Heart right ventricle (tissue), 16 donors: ENCODE measurements around the gene FOXR1. TPM values are rescaled to one million over a fixed set of nuclear protein-coding genes. Genes with fewer than 3 reads are reported as not detected.
A peak's percentile ranks its signal among the peaks of the same experiment; 100 is the strongest.
"Not testable (repeated sequence)": the region's sequence is repeated elsewhere in the genome, so short reads cannot be mapped to it uniquely, and the experiment has no call there.

Source experiments
- ATAC-seq, 8 donors: fragments of 200-7000 bp; cut with Tn5 transposase; one replicate each; pipeline ENCODE4 v1.9.1; 2020; ENCODE audit warnings: mild to moderate bottlenecking in 8 of 8, moderate library complexity in 8 of 8, moderate number of reproducible peaks in 1 of 8
- DNase-seq, 2 donors: peaks; one replicate each; pipeline ENCODE4 v3.0.0-alpha.2; 2020
- H3K27ac ChIP-seq, 10 donors: fragments of 200-600 bp; sonication (generic) in 2 of 10; one replicate each; pipeline versions ENCODE4 v1.5.0 to v1.8.0; 2020 to 2022; ENCODE audit warnings: mild to moderate bottlenecking in 3 of 10
- H3K27me3 ChIP-seq, 7 donors: fragments of 200-600 bp; one replicate each; pipeline ENCODE4 v1.8.0; 2021 to 2022; ENCODE audit warnings: mild to moderate bottlenecking in 2 of 7
- H3K36me3 ChIP-seq, 9 donors: fragments of 200-600 bp; sonication (generic) in 1 of 9; one replicate each; pipeline versions ENCODE4 v1.5.0 to v1.8.0; 2020 to 2022; ENCODE audit warnings: mild to moderate bottlenecking in 2 of 9
- H3K4me1 ChIP-seq, 9 donors: fragments of 200-600 bp; sonication (generic) in 1 of 9; one replicate each; pipeline versions ENCODE4 v1.5.0 to v1.8.0; 2020 to 2022; ENCODE audit warnings: mild to moderate bottlenecking in 4 of 9
- H3K4me3 ChIP-seq, 10 donors: fragments of 200-600 bp; sonication (generic) in 2 of 10; one replicate each; pipeline versions ENCODE4 v1.5.0 to v1.8.0; 2020 to 2022; ENCODE audit warnings: mild to moderate bottlenecking in 7 of 10, moderate library complexity in 2 of 10
- H3K9me3 ChIP-seq, 11 donors: fragments of 200-600 bp in 10 of 11; sonication (generic) in 2 of 11; one replicate each; pipeline versions ENCODE4 v1.5.0 to v1.8.0; 2013 to 2022; ENCODE audit warnings: mild to moderate bottlenecking in 2 of 11, control low read depth in 1 of 11, moderate library complexity in 1 of 11
- CTCF ChIP-seq, 9 donors: fragments of 200-600 bp; sonication (generic) in 2 of 9; IDR thresholded peaks; one replicate each; pipeline versions ENCODE4 v1.5.0 to v1.8.0; 2021 to 2022; ENCODE audit warnings: antibody characterized with exemption in 9 of 9, mild to moderate bottlenecking in 5 of 9, moderate library complexity in 1 of 9
- WGBS, 2 donors: extraction: QIAGEN DNeasy Blood & Tissue Kit; methylation state at CpG; one replicate each; pipeline ENCODE4 v1.1.7; 2013; ENCODE audit warnings: inconsistent platforms in 1 of 2; 5-methylcytosine and 5-hydroxymethylcytosine counted together
- intact Hi-C, 10 donors: fragments of 100-400 bp; cut with DNase I; formaldehyde crosslinking; loops; one replicate each; pipeline versions ENCODE4 v1.11.1 to v1.14.2; 2022
- polyA plus RNA-seq, 2 donors: library from polyadenylated mRNA; stranded (reverse); fragments of 200-250 nt; gene quantifications; one replicate each; pipeline ENCODE4 v1.2.3, GENCODE V29; 2013
- total RNA-seq, 10 donors: library from RNA; stranded (reverse); fragmentation: NEBNext Ultra II Directional in 3 of 10; extraction: Animal tissue kit (Norgen Biotek cat#: 25700) in 3 of 10; gene quantifications; one replicate each; pipeline versions ENCODE4 v1.2.1 to v1.2.4, GENCODE V29; 2021 to 2023
- donor health status: Arrhythmogenic right ventricular cardiomyopathy.
- donor health status: ischemic (EF 13 %, LVEDD 7.1; RV severe dilation, severe dysfunction).
- donor health status: healthy with polysubstance abuse.
- donor health status: DM: no; HTN: yes; CAD: no.
- donor health status: DM: no; HTN: no; CAD: no.
- donor health status: ischemic (EF 25% LVEDD 6.9; RV normal size, moderate dysfunction).
- donor health status: ischemic (EF 25% LVEDD 5.7; RV mildly dilated, moderate dysfunction).
- donor health status: healthy.
- donor health status: DM: yes; HTN: yes; CAD: no.
- donor health status: Ischemic cardiomyopathy.
- donor health status: ischemic (EF 35%, LVEDD 5.7; RV mildly dilated, moderate dysfunction).
- donor health status: nonischemic (EF 11% LVEDD 7.7; RV severe dilation, severe dysfunction).
- donor health status: DM: yes; HTN: yes; CAD: no.
- donor health status: PGD.
- donor health status: ischemic (EF 29% LVEDD 5.4; RV normal size, mild dysfunction).
- donor health status: nonischemic (EF 23%, LVEDD 6.1; RV moderate dilation, normal function).

The FOXR1 gene
- total and polyA plus RNA-seq, 12 donors = not detected

- Histone ChIP-seq H3K9me3 (no peaks in the 10 kb centered on the region), H3K27me3 (no peaks in the 10 kb centered on the region), H3K36me3 (peaks cover 0 to 73% (median 20%) of the 10 kb centered on the region in 9 donors), H3K27ac (no peak overlapping the region), H3K4me3 (no peak overlapping the region), H3K4me1 (peaks cover 5 to 34% (median 29%) of the 10 kb centered on the region in 9 donors)
- TF ChIP-seq CTCF (IDR thresholded peaks at IDR 0.05) = peak in 3 of 9 donors; percentile 10 to 27 (median 26)
- 69 to 73% methylated on average over 8 of the region's 8 CpGs for WGBS, 2 donors
- ATAC-seq = no peak
- no peak for DNase-seq
- intact Hi-C loops = loop anchor here in 2 of 10 donors (5.0 to 10.0 kb wide), 2 partner anchors 50 to 87 kb away; partner anchors contain the start of genes DPAGT1 (in 1 of the 2) and VPS11 (in 1 of the 2)
Observed at GRCh38 chr11:119015054-119015611, 43.6 kb downstream of the FOXR1 start.

GRCh38 chr11:119016216-119017009 is 44.9 kb downstream of the FOXR1 start:
- 77 to 78% methylated on average over 14 of the region's 14 CpGs for whole genome bisulfite sequencing, 2 donors
- TF ChIP-seq CTCF (IDR thresholded peaks at IDR 0.05) = no peak
- Histone ChIP-seq H3K4me3 (peak overlapping the region in 4 of 10 donors; percentile 82 to 87 (median 84)), H3K27me3 (no peaks in the 10 kb centered on the region), H3K4me1 (peaks cover 5 to 47% (median 41%) of the 10 kb centered on the region in 9 donors), H3K27ac (peak overlapping the region in 2 of 10 donors; percentile 93 to 94), H3K36me3 (peaks cover 0 to 73% (median 21%) of the 10 kb centered on the region in 9 donors), H3K9me3 (no peaks in the 10 kb centered on the region)
- intact Hi-C loops = loop anchor here in 2 of 10 donors (5.0 to 10.0 kb wide), 2 partner anchors 48 to 86 kb away; partner anchors contain the start of genes DPAGT1 (in 1 of the 2) and VPS11 (in 1 of the 2)
- DNase-seq (no peak), ATAC-seq (no peak)

- intact Hi-C loops = loop anchor here in 2 of 10 donors (5.0 to 10.0 kb wide), 2 partner anchors 47 to 85 kb away; partner anchors contain the start of genes DPAGT1 (in 1 of the 2) and VPS11 (in 1 of the 2)
- ATAC-seq, H3K27me3 ChIP-seq, H3K9me3 ChIP-seq, DNase-seq: not testable (repeated sequence)
- peaks cover 0 to 73% (median 25%) of the 10 kb centered on the region in 9 donors for H3K36me3 ChIP-seq
- peak overlapping the region; percentile 81 to 99 (median 86) for H3K4me3 ChIP-seq
- 5 to 6% methylated on average over 10 of the region's 10 CpGs for WGBS, 2 donors
- peaks cover 5 to 50% (median 42%) of the 10 kb centered on the region in 9 donors for H3K4me1 ChIP-seq
- peak overlapping the region; percentile 80 to 98 (median 94) for H3K27ac ChIP-seq
Observed at GRCh38 chr11:119017377-119017776, 45.8 kb downstream of the FOXR1 start.

- intact Hi-C loops = loop anchor here in 3 of 10 donors (1.0 to 10.0 kb wide), 4 partner anchors 38 to 84 kb away; partner anchors contain the start of genes DPAGT1 (in 1 of the 3), HYOU1 (in 1 of the 3) and VPS11 (in 1 of the 3)
- 0 to 1% methylated on average over 62 to 63 of the region's 63 CpGs for WGBS, 2 donors
- Histone ChIP-seq H3K9me3 (no peaks in the 10 kb centered on the region), H3K27ac (peak within 1 kb of the TSS; percentile 80 to 98 (median 94)), H3K36me3 (peaks cover 0 to 73% (median 28%) of the 10 kb centered on the region in 9 donors), H3K27me3 (no peaks in the 10 kb centered on the region), H3K4me1 (peaks cover 5 to 50% (median 44%) of the 10 kb centered on the region in 9 donors), H3K4me3 (peak within 1 kb of the TSS; percentile 81 to 99 (median 86))
- TF ChIP-seq CTCF (IDR thresholded peaks at IDR 0.05) = peak in 1 of 9 donors; percentile 30
- DNase-seq = peak; percentile 93 to 96
- peak; percentile 95 to 98 (median 96) for ATAC-seq
Observed at GRCh38 chr11:119018074-119018938, 46.7 kb downstream of the FOXR1 start, which contains the start of the genes RPS25 and TRAPPC4. Gene RPS25 (minus strand): TSS chr11:119018343. CDS start chr11:119018284, 59 bp downstream. Gene TRAPPC4 (plus strand): TSS chr11:119018766. CDS start chr11:119018796, 30 bp downstream.
